Neural progenitor cell (in vitro differentiated cells): ENCODE data around the gene TMEM14C.

Source experiments
- CTCF ChIP-seq: fragments of 200-600 bp; sonication (generic); IDR thresholded peaks from 2 replicates; pipeline ENCODE4 v1.5.1; 2017; ENCODE audit warnings: antibody characterized with exemption, mild to moderate bottlenecking
- EZH2phosphoT487 ChIP-seq: fragments of 200-600 bp; sonication (generic); IDR thresholded peaks from 2 replicates; pipeline ENCODE4 v1.6.1; 2017; ENCODE audit warnings: antibody characterized with exemption

- TF ChIP-seq CTCF: no peak
- TF ChIP-seq EZH2phosphoT487: no peak
These were observed 29.8 kb upstream of the TMEM14C start for GRCh38 chr6:10692965-10693538.
